Stimulated activated naive CD4-positive, alpha-beta T cell (primary cell): ENCODE measurements around the gene ABCD1.
"Not testable (repeated sequence)": the region's sequence is repeated elsewhere in the genome, so short reads cannot be mapped to it uniquely, and the experiment has no call there.

Experiments used
- DNase-seq, 6 experiments: peaks; one replicate each; lab custom pipeline; 2025; lab: John Stamatoyannopoulos, UW

ABCD1 gene

DNA sequence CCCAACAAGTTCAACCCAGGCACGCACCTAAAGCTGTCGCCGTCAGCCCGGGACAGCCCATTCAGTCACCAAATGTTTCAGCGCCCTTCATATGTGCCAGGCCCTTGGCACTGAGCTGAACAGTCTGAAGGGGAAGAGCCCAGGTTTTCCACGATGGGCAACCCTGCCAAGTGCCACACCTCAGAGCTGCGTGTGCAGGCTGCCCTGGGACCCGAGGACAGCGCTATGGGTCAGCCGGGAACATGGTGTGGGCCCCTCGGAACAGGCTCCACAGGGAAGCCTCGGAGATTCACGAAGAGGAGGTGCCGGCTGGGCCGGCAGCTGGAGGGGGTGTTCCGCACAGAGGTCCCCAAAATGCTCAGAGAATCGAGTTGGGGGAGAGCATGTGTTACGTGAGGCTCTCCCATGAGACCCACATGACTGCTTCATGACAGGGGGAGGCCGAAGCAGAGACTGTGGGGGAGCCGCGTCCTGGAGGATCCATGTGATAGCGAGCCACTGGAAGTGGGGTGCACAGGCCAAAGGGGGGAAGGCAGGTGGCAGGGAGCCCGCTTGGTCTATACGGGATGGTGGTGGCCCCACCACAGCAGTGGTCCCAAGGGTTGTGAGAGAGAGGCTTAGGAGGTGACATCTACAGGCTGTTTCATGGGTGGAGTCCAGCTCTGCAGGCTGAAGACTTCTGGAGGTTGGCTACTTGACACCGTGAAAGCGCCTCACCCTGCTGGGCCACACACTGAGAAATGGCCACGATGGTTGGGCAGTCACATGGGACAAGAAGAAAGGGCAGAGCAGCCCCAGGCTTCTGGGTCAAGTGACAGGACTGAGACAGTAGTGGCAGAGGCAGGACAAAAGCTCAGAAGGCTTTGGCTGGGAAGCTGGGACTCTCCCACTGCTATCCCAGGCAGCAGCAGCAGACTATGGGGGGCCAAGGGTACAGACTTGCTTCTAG lies 14.7 kb upstream of the ABCD1 start:
- DNase-seq: no peak

DNA sequence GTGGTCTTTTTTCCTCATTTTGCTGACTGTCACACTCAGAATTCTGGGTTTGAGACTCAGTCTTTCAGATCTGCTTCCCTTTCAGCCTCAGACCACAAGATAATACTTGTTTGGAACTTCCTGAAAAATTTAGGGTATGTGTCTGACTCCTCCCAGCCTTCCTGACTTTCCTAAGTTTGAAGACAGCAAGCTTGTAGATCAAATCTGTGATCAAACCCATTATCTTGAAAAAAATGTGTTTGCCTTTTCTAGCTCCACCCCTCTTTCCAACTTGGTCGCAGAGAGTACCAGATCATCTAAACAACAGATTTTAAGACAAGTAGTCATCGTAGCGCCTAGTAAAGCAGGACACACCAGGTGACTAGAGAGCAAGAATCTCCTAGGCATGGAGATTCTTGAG lies 10.4 kb upstream of the ABCD1 start:
- no peak for DNase-seq

DNA sequence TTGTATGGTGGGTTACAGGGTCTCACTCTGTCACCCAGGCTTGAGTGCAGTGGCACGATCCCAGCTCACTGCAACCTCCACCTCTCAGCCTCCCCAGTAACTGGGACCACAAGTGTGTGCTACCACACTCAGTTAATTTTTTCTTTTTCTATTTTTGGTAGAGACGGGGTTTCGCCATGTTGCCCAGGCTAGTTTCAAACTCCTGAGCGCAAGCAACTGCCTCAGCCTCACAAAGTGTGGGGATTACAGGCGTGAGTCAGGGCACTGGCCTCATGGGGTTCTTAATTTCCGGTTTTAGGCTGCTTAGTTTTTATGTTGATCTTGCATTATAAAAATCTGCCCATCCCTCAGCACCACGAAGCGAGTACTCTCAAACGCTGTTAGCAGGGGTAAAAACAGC lies 7.2 kb upstream of the ABCD1 start:
- DNase-seq: no peak

DNA sequence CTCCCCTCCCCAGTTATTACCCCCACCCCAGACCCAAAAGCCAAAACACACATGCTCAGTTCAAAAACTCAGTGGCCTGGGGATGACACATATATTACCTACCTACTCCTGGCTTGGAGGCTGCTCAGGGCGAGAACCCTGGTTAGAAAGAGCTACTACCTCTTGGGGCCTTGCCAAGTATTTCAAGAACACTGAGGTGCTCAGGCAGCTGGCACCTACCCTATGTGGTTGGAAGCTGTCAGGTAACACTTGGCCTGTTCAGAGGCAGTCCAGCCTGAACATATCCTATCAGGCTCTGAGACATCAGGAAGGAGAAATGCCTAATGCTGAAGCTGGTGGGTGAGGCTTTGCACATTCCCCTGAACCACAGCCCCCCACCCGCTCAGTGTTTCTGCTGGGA lies 5.4 kb upstream of the ABCD1 start:
- no peak for DNase-seq

DNA sequence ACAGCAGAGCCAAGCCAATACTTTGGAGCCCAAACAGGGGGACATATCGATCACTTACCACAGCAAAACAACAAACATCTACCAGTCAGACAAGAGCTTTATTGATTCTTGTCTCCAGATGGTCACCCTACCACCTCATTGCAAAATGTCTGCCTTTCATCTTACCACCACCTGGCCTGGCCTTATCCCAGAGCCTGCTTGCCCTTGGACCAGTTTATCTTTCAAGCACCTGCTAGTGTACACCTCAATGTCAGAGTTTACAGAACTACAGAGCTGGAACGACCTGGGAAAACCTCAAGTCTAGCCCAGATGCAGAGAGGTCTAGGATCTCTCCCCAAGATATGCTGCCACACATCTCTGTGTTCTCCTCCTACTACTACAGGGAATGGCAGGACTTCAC lies 5.0 kb upstream of the ABCD1 start:
- DNase-seq: no peak

DNA sequence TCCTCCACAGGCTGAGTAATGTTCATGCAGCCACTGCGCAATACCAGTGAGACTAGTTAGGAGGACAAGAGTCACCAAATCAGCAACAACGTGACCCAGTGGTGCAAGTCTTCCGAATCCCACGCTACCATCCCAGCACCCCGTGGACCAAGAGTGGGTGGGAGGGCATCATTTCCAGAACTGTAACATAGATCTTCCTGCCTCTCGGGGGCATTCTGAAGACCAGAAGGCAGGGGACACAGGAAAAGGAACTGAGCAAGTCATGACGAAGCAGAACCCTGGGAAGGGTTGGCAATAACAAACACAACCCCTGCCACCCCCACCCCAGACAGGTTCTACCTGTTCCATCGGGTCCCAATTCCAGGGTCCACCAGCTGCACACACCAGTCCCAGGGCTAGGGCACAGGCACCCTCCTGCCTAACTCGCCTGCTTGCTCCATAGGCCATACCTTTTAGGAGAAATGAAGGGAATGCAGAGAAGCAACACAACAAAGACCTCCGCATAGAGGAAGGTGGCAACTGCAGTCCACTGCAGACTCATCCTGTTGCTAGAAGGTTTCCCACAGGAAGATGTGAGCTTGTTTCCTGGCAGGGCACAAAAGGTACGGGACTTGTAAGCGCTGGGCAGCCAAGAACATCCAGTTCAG lies 1.8 kb upstream of the ABCD1 start:
- no peak for DNase-seq

DNA sequence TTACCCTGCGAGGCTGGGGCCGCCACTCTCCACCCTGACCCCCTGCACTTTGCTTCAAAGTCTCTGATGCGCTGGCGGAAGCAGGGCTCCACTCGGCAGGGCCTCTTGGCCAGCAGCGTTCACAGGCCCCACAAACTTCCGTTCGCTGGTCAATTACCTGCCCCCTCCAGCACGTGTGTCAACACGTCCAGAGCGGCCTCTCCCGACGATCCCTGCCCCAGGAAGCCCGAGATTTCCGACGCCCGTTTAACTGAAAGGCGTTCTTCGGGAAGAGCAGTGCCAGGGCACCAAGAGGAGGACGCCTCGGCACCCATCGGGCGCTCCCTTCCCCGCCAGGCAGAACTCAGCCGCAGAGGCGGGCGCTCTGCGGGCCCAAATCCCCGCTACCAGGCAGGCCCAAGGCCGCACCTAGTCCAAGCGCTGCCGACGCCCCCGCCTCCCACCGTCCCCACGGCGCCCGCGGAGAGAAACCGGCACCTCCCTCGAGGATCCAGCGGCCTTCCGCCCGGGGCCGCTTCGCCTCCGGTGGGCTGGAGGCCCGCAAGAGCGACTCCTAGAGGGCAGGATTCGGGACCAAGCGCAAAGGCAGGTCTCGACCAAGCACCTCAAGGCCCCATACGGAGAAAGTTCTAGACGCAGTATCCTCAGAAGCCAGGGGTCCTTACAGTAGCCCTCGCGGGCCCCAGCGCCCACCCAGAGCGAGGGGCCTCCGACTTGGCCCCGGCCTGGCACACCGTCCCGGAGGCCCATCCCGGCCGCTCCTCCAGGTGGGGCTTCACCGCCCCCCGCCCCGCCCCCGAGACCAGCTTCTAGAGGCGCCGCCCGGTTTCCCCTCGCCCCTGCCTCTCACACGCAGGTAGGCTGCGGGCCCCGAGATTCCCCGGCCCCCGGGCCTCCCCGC lies 1.1 kb upstream of the ABCD1 start:
- peak; percentile 33 to 89 (median 78) for DNase-seq

DNA sequence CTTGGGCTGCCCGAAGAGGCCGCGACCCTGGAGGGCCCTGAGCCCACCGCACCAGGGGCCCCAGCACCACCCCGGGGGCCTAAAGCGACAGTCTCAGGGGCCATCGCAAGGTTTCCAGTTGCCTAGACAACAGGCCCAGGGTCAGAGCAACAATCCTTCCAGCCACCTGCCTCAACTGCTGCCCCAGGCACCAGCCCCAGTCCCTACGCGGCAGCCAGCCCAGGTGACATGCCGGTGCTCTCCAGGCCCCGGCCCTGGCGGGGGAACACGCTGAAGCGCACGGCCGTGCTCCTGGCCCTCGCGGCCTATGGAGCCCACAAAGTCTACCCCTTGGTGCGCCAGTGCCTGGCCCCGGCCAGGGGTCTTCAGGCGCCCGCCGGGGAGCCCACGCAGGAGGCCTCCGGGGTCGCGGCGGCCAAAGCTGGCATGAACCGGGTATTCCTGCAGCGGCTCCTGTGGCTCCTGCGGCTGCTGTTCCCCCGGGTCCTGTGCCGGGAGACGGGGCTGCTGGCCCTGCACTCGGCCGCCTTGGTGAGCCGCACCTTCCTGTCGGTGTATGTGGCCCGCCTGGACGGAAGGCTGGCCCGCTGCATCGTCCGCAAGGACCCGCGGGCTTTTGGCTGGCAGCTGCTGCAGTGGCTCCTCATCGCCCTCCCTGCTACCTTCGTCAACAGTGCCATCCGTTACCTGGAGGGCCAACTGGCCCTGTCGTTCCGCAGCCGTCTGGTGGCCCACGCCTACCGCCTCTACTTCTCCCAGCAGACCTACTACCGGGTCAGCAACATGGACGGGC lies 579 bp downstream of the ABCD1 start:
- DNase-seq: peak in 1 of 6 experiments; percentile 42

DNA sequence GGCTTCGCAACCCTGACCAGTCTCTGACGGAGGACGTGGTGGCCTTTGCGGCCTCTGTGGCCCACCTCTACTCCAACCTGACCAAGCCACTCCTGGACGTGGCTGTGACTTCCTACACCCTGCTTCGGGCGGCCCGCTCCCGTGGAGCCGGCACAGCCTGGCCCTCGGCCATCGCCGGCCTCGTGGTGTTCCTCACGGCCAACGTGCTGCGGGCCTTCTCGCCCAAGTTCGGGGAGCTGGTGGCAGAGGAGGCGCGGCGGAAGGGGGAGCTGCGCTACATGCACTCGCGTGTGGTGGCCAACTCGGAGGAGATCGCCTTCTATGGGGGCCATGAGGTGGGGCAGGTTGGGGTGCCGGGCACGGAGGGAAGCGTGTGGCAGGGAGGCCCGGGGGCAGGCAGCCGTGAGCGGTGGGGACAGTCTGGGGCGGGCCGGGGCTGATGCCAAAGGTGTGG lies 1.2 kb downstream of the ABCD1 start:
- DNase-seq: peak in 1 of 6 experiments; percentile 13

DNA sequence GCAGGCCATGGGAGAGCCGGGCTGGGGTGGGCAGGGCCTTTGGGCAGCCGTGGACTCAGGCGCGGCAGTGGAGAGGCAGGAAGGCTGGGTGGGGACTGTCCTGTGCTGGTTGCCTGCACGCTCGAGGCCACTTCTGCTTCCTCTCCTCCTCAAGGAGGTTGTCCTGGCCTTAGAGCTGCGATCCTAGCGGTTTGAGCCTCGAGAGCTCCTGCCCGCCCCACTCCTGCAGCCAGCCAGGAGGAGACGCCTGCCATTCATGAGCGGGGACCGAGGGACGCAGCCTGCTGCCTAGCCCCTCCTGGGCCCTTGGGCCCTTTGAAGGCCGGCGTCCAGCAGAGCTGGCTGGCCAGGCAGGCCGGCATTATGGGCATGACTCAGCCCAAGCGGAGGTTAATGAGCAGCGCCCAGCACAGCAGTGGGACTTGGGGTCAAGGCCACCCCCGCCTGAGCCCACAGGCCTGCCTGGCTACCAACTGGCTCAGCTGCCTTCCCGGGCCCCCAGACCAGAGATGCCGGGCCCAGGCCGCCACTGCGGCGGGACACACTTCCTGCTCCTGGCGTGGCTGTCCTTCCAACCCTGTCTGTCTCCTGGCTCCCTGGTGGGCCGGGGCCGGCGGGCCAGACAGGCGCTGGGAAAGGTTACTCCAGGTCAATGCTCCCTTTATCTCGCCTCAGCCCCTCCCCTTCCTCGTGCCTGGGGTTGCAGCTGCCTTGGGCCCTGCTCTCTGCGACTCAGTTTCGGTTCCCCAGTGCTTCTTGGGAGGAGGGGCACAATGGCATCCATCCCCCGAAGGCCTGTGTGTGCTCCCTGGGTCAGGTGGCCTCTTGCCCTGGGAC lies 1.8 kb downstream of the ABCD1 start:
- peak in 4 of 6 experiments; percentile 21 to 60 (median 38) for DNase-seq

DNA sequence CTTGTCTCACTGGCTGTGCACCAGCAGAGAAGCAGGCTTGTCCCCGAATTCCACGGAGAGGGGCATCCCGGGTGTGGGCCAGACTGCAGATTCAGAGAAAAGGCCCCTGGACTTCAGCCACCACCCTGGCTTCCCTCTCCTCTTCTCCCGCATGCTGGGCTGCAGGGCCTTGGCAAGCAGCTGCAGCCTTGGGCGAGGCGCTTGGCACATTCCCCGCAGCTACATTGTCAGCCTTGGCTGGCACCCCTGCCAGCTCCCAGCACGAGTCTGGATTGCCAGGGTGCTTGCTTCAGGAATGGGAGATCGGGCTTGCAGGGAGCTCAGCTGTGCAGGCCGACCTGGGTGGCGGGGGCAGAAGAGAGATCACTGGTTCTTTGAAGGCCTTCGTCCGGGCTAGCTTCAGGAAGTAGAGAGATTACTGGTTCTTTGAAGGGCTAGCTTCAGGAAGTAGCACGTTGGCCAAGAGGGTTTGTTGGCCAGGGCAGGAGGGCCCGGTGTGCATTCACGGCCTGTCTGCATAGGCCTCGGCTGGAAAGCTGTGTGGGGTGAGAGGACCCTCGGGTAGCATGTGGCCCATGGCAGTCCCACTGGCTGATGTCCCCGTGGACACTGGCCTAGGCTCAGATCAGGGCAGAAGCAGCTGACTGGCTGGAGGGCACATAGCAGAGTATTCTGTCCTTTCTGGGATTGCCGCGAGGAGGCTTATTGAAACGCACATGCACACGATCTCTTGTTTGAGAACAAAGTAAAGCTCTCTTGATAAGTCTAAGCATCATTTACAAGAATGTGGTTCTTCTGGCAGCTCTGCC lies 2.7 kb downstream of the ABCD1 start:
- DNase-seq: no peak

DNA sequence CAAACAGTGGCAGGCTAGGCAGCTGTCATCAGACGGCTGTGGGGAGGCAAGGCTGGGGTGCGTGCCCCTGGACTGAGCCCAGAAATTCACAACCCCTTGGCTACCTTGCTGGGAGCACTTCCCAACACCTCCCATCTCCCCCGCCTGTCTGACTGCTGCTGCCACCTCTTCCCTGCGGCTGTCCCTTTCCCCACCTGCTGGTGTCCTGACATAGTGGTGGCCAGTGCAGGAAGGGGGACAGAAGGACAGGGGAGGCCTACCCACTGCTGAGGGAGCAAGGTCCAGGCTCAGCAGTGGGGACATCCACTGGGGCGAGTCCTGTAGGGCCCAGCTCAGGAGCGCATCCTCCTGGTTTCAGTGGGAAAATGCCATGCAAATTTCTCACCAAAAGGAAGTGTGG lies 3.4 kb downstream of the ABCD1 start:
- no peak for DNase-seq

DNA sequence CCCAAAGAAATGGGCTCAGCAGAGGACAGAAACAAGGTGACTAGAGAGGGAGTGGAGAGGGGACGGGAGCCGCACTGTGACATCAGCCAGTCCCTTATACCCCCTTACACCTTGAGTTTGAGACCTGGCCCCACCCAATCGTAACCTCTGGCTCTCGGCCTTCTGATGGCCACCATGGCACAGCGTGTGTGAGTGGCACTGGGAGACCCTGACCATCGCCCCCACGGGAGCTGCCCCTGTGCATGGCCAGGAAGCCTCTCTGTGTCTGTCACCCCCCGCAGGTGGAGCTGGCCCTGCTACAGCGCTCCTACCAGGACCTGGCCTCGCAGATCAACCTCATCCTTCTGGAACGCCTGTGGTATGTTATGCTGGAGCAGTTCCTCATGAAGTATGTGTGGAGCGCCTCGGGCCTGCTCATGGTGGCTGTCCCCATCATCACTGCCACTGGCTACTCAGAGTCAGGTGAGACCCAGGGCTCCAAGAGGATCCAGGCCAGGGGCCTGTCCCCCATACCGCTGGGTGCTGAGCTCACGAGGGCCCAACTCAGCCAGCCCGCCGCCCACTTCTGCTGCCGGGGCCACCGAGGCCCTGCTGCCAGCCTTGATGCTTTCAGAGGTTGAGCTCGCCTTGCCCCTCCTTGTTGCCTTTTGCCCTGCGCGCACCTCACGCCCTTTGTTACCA lies 4.4 kb downstream of the ABCD1 start:
- DNase-seq: no peak

DNA sequence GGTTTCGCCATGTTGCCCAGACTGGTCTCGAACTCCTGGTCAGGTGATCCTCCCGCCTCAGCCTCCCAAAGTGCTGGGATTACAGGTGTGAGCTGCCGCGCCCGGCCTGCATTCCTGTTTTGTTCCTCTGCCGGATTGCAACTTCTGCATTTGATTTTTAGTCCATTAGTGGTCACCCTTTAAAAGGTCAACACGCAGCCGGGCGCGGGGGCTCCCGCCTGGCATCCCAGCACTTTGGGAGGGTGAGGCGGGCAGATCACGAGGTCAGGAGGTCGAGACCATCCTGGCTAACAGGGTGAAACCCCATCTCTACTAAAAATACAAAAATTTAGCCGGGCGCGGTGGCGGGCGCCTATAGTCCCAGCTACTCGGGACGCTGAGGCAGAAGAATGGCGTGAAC lies 5.5 kb downstream of the ABCD1 start:
- not testable (repeated sequence) for DNase-seq

DNA sequence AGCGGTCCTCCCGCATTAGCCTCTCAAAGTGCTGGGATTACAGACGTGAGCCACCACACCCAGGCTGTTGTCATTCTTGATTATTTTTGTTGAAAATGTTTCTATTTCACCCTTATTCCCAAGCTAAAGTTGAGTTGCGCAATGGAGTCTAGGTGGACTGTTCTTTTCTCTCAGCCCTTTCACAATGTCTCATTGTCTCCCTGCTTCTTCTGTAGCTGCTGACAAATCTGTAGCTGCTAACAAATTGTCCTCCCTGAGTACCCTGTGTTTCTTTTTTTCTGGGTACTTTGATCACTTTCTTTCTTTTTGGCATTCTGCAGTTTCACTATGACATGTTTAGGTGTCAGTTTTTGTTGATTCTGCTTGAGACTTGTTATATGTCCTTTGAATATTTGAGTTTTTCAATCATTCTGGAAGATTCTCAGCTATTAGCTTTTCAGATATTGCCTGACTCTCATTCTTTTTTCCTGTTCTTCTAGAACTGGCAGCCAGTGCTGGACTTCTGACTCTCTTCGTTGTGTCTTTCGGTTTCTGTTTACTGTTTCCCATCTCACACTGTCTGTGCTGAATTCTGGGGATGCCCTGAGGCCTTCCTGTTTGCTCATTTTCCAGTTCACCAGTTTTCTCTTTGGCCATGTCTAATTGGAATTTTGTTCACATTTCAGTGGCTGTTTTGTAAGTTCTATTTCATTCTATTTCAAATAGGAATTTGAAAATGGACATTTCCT lies 6.6 kb downstream of the ABCD1 start:
- DNase-seq: no peak

DNA sequence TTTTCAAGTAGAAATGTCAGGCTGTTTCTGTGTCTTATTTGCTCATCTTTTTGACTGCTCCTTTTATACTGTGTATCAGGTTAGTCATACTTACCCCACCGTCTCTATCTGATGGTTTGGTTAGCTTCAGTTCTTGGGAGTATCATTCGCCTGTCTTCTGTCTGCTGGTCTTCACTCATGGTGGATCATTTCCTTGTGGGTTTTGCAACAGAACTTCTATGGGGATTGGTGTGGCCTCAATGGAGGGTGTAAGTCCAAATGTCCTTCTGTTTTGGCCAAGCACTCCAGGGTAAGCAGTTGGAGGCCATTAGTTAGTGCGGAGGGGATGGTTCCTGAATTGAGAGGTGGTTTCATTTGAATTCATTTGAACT lies 7.2 kb downstream of the ABCD1 start:
- no peak for DNase-seq

DNA sequence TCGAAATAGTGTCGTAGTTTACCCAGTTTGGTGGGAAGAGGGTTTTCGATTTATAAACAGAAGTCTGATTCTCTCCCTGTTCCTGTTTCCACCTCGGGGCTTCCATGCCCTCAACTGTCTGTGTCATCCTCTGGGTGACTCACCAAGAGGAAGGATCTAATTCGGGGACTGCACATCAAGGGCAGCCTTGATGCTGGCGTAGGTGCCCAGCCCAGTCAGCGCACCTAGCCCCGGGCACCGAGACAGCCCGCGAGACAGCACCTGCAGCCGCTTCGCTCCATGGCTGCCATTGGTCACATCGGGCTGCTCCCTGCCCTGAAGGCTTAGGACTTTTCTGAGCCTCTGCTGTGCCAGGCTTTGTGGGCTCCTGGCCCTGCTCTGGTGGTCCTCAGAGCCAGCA lies 7.7 kb downstream of the ABCD1 start:
- DNase-seq: no peak

DNA sequence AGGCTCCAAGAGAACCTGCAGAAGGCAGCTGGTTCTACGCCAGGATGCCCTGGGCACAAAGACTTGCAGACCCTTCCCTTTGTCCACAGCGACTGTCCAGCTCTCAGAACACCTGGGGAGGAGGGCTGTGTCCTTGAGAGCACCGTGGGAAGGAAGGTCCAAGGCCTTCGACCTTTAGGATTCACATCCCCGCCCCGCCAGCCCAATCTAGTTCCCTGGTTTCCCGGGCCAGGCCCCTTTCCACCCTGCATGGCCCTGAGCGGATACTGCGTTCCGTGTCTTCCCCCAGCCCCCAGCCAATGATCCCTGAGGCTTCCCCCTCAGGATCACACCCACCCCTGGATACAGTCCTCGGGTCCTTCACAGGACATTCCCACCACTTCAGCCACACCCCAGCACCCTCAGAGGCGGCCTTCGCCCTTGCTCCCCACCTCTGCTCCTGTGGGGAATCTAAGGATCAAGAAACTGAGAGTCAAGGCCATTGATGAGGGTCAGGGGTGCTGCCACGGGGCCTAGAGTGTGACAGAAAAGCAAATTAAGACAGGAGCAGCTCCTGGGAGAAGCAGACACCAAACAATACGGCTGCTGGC lies 9.1 kb downstream of the ABCD1 start:
- no peak for DNase-seq
